BE2C (cell line): Measurements from ENCODE around the gene ULK4.
"Not testable (repeated sequence)": the region's sequence is repeated elsewhere in the genome, so short reads cannot be mapped to it uniquely, and the experiment has no call there.

Experiments used
- DNase-seq: peaks from one replicate; pipeline ENCODE4 v3.0.0-alpha.2; 2020
- H3K27me3 ChIP-seq: fragments of 250-450 bp; sonication (Bioruptor Pico); 2 replicates; pipeline ENCODE4 v1.5.1; 2020; ENCODE audit warnings: mild to moderate bottlenecking
- H3K36me3 ChIP-seq: fragments of 250-450 bp; sonication (Bioruptor Pico); 2 replicates; pipeline ENCODE4 v1.5.1; 2020; ENCODE audit warnings: mild to moderate bottlenecking
- H3K4me1 ChIP-seq: fragments of 250-450 bp; sonication (Bioruptor Pico); 2 replicates; pipeline ENCODE4 v1.5.1; 2020
- H3K4me3 ChIP-seq: 2 replicates; pipeline ENCODE4 v1.5.1; 2011; ENCODE audit warnings: low read depth, low read length
- H3K9me3 ChIP-seq: fragments of 250-450 bp; sonication (Bioruptor Pico); 2 replicates; pipeline ENCODE4 v1.5.1; 2020
- TF ChIP-seq, protein P1 (sequence below): IDR thresholded peaks from 2 replicates; pipeline ENCODE4 v1.5.1; 2012; ENCODE audit warnings: mild to moderate bottlenecking, low read depth, low read length

ULK4 gene

DNA sequence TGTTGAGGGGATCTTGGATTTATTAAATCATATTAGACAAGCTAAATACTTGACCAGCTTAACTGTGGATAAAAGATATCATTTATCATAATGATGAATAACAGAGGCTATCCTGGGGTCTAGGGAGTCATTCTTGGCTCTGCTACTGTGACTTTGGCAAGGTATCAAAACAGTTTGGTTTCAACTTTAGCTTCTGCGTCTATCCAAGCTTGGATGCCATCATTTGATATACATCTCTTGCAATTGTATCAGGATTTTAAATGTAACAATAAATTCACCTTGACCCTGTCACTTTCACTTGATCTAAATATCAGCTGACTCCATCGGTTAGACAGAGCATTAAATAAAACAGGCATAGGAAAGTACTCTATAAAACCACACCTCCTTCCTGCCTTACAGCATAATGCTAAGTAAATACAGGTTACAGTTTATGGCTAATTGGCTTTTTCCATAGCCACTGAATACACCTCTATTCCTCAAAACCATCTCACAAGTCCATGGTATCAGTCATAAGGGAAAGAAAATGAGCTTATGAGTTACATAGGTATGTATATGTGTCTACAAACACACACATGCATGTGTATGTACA, 499.7 kb downstream of the ULK4 start:
- no peaks in the 10 kb centered on the region for H3K4me1 ChIP-seq
- no peaks in the 10 kb centered on the region for H3K9me3 ChIP-seq
- H3K4me3 ChIP-seq = no peak overlapping the region
- no peak for DNase-seq
- TF ChIP-seq, protein P1, sequence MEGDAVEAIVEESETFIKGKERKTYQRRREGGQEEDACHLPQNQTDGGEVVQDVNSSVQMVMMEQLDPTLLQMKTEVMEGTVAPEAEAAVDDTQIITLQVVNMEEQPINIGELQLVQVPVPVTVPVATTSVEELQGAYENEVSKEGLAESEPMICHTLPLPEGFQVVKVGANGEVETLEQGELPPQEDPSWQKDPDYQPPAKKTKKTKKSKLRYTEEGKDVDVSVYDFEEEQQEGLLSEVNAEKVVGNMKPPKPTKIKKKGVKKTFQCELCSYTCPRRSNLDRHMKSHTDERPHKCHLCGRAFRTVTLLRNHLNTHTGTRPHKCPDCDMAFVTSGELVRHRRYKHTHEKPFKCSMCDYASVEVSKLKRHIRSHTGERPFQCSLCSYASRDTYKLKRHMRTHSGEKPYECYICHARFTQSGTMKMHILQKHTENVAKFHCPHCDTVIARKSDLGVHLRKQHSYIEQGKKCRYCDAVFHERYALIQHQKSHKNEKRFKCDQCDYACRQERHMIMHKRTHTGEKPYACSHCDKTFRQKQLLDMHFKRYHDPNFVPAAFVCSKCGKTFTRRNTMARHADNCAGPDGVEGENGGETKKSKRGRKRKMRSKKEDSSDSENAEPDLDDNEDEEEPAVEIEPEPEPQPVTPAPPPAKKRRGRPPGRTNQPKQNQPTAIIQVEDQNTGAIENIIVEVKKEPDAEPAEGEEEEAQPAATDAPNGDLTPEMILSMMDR = no peak
- H3K27me3 ChIP-seq = no peaks in the 10 kb centered on the region
- no peaks in the 10 kb centered on the region for H3K36me3 ChIP-seq

DNA sequence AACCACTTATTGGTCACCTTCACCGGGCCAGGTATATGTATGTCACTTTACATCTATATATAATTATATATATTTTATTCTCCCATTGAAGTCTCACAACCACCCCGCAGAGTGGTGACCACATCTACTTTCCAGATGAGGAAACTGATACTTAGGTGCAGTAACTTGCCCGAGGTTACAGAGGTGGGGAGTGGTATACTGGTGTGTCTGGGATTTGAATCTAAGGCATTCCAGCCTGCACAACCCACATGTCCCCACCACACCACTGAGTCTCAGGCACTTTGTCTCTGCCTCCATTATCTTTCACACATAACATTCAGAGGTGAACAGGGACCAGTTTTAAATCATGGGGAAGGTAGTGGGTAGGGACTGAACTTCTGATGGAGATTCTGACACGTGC, 501.2 kb downstream of the ULK4 start:
- no peak for DNase-seq
- H3K36me3 ChIP-seq = no peaks in the 10 kb centered on the region

DNA sequence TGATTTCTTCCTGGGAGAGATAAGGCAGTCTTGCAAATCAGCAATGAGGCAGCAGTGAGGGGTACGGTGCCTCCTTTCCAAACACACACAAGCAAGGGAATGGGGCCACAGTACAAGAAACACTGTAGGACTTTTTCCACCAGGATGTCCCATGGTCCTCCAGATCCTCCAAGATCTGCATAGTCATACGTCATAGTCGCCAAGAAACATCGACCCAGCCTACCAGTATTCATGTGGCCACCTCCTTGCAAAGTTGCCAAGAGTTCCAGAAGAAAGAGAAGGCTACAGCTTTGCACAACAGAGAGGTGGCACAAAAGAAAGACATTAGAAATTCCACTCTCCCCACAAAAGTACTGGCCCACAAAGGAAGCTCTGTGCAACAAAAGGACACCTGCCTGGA, 504.7 kb downstream of the ULK4 start:
- no peaks in the 10 kb centered on the region for H3K27me3 ChIP-seq
- no peaks in the 10 kb centered on the region for H3K36me3 ChIP-seq
- H3K4me3 ChIP-seq = no peak overlapping the region
- no peaks in the 10 kb centered on the region for H3K4me1 ChIP-seq
- H3K9me3 ChIP-seq = no peaks in the 10 kb centered on the region
- TF ChIP-seq, protein P1 = no peak
- no peak for DNase-seq

More for the DNA sequence above, 501.2 kb downstream of the ULK4 start:
- H3K9me3 ChIP-seq = no peaks in the 10 kb centered on the region
- no peak overlapping the region for H3K4me3 ChIP-seq
- no peaks in the 10 kb centered on the region for H3K4me1 ChIP-seq
- H3K27me3 ChIP-seq = no peaks in the 10 kb centered on the region
- TF ChIP-seq, protein P1 = no peak

DNA sequence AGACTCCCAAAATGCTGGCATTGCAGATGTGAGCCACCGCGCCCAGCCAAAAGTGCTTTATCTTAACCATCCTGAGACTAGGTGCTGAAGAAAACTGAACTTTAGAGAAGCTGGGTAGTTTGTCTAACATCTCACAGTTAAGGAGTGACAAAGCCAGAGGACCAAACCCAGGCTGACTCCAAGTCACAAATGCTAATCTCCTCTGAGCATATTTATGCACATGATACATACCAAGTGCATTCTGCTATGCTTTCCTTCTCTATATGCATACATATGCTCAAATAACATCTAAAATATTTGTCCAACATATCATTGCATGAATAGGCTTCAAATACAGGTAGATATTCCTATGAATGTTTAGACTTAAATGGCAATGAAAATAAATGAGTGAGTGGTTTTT, 505.7 kb downstream of the ULK4 start:
- no peaks in the 10 kb centered on the region for H3K36me3 ChIP-seq
- TF ChIP-seq, protein P1 = no peak
- no peak overlapping the region for H3K4me3 ChIP-seq
- H3K27me3 ChIP-seq = no peaks in the 10 kb centered on the region
- no peak for DNase-seq
- no peaks in the 10 kb centered on the region for H3K4me1 ChIP-seq
- H3K9me3 ChIP-seq = no peaks in the 10 kb centered on the region

DNA sequence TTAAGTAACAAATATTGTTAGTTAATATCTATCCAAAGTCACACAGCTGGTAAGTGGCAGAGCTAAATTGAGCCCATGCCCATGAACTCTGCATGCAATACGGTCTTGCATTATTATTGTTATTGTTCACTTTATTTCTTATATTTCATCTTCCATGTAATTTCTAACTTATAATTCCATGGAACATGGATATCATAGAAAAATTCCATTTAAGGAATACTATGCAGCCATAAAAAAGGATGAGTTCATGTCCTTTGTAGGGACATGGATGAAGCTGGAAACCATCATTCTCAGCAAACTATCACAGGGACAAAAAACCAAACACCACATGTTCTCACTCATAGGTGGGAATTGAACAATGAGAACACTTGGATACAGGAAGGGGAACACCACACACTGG, 508.3 kb downstream of the ULK4 start:
- H3K27me3 ChIP-seq, H3K9me3 ChIP-seq, H3K4me3 ChIP-seq, H3K36me3 ChIP-seq, DNase-seq, H3K4me1 ChIP-seq: not testable (repeated sequence)

DNA sequence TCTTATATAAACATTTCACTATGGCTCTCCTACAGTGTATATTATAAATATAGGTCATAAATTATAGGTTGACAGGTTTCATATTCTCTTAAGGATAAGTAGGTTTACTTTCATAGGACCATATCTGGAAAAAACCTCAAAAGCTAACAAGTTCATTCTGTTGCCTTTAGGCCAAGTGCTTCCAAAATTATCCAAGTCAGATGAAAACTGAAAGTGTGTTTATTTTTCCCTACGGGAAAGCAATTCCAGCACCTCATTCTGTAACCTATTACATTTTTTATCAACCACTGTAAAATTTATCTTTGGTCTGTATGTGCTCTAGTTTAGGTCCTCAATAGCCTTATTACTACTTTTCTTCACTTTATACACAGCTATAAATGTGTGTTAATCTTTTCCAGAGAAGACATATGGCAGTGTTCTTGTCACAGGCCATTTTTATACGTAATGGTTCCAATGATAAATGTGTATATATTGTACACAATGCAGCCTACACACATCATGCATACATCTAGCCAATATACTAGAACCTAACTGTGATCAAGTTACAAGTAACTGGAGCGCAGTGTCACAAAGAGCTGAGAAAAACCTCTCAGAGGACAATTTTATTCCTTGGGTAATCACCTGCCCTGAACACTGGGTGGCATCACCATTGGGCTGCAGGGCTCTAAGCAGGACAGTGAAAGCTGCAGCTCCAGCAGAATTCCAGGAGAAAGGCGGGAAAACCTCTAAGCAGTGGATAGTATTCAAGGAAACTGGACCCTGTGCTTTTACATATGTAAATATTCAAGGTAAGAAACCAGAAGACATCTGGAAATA, 511.3 kb downstream of the ULK4 start:
- no peaks in the 10 kb centered on the region for H3K9me3 ChIP-seq
- DNase-seq = no peak
- no peaks in the 10 kb centered on the region for H3K4me1 ChIP-seq
- H3K36me3 ChIP-seq = no peaks in the 10 kb centered on the region
- H3K4me3 ChIP-seq = no peak overlapping the region
- H3K27me3 ChIP-seq = no peaks in the 10 kb centered on the region
- TF ChIP-seq, protein P1 = no peak; the same call in 1 of the 2 replicates
